A549 (cell line): ENCODE measurements around the gene TVP23A. TPM values are rescaled to one million over a fixed set of nuclear protein-coding genes. Genes with fewer than 3 reads are reported as not detected.

Source experiments
- ATAC-seq, 2 experiments: fragments of 200-7000 bp in 1 of 2; fragments of >200 bp in 1 of 2; cut with Nextera tagmentation in 1 of 2; cut with Tn5 transposase in 1 of 2; 3 replicates each; pipeline versions ENCODE4 v1.8.0 to v1.9.1; 2018 to 2020; ENCODE audit warnings: mild to moderate bottlenecking in 1 of 2, moderate library complexity in 1 of 2
- CTCF ChIA-PET: fragments of 300-600 bp; sonication (Branson Sonifier 250); formaldehyde crosslinking; extraction: SDS; loops from one replicate; lab custom pipeline; 2021; ENCODE audit warnings: antibody characterized with exemption, inconsistent platforms; lab: Yijun Ruan, JAX
- POLR2A ChIA-PET: fragments of 350-600 bp; formaldehyde crosslinking; extraction: SDS; loops from one replicate; lab custom pipeline; 2021; ENCODE audit warnings: antibody characterized with exemption, inconsistent platforms; lab: Yijun Ruan, JAX
- DNase-seq, 2 experiments: peaks; one replicate each; pipeline versions ENCODE4 v3.0.0 to v3.0.0-alpha.2; 2011 to 2016; ENCODE audit warnings: low read depth in 1 of 2, low spot score in 1 of 2
- FAIRE-seq: peaks from 2 replicates; lab custom pipeline; 2011; peaks lifted over from hg19 to GRCh38; lab: Jason Lieb, UNC
- H3K27ac ChIP-seq, 2 experiments: fragments of >200 bp; sonication (Bioruptor Twin); formaldehyde crosslinking; 3 replicates each; pipeline ENCODE4 v1.5.1; 2016 to 2017
- H3K4me1 ChIP-seq: fragments of >200 bp; sonication (Bioruptor Twin); formaldehyde crosslinking; 3 replicates; pipeline ENCODE4 v1.6.1; 2016
- H3K4me2 ChIP-seq: fragments of >200 bp; sonication (Bioruptor Twin); formaldehyde crosslinking; 3 replicates; pipeline ENCODE4 v1.6.1; 2016
- H3K4me3 ChIP-seq: fragments of >200 bp; sonication (Bioruptor Twin); formaldehyde crosslinking; 3 replicates; pipeline ENCODE4 v1.5.1; 2016
- H3K9me3 ChIP-seq: fragments of >200 bp; sonication (Bioruptor Twin); formaldehyde crosslinking; 3 replicates; pipeline ENCODE4 v1.6.1; 2016
- CBX8 ChIP-seq: fragments of 200-600 bp; sonication (generic); IDR thresholded peaks from 2 replicates; pipeline ENCODE4 v1.6.1; 2016
- CEBPB ChIP-seq, 2 experiments: fragments of >200 bp in 1 of 2; sonication (Bioruptor Twin) in 1 of 2; formaldehyde crosslinking in 1 of 2; IDR thresholded peaks; 2 replicates each; pipeline ENCODE4 v1.6.1; 2012 to 2016
- ESRRA ChIP-seq: fragments of 150-350 bp; IDR thresholded peaks from 2 replicates; pipeline ENCODE4 v1.6.1; 2014; ENCODE audit warnings: mild to moderate bottlenecking, low read length, borderline replicate concordance
- FOSB ChIP-seq: fragments of 250-450 bp; sonication (Bioruptor Pico); IDR thresholded peaks from 2 replicates; pipeline ENCODE4 v1.5.0; 2020; ENCODE audit warnings: mild to moderate bottlenecking, moderate library complexity
- HOXB13 ChIP-seq: fragments of 250-450 bp; sonication (Bioruptor Pico); IDR thresholded peaks from 2 replicates; pipeline ENCODE4 v1.5.0; 2020; ENCODE audit warnings: low read depth, mild to moderate bottlenecking, moderate library complexity
- JUN ChIP-seq, 2 experiments: fragments of >200 bp; sonication (Bioruptor Twin); formaldehyde crosslinking; IDR thresholded peaks; 2 replicates in 1 of 2; 3 replicates in 1 of 2; pipeline ENCODE4 v1.6.1; 2016 to 2017
- MAZ ChIP-seq: fragments of 150-350 bp; IDR thresholded peaks from 2 replicates; pipeline ENCODE4 v1.6.1; 2014; ENCODE audit warnings: antibody characterized with exemption, low read depth, low read length, borderline replicate concordance
- NFE2L2 ChIP-seq: fragments of 150-350 bp; conservative IDR thresholded peaks from 2 replicates; pipeline ENCODE4 v1.6.1; 2014; ENCODE audit warnings: low read length
- NR3C1 ChIP-seq: fragments of >200 bp; sonication (Bioruptor Twin); formaldehyde crosslinking; IDR thresholded peaks from 3 replicates; pipeline ENCODE4 v1.6.1; 2017
- PHF8 ChIP-seq: fragments of 200-600 bp; sonication (generic); IDR thresholded peaks from 2 replicates; pipeline ENCODE4 v1.6.1; 2016; ENCODE audit warnings: low read depth, mild to moderate bottlenecking, antibody characterized with exemption, moderate library complexity, borderline replicate concordance
- RAD21 ChIP-seq, 2 experiments: fragments of >200 bp in 1 of 2; sonication (Bioruptor Twin) in 1 of 2; formaldehyde crosslinking in 1 of 2; IDR thresholded peaks in 1 of 2; conservative IDR thresholded peaks in 1 of 2; 2 replicates in 1 of 2; 3 replicates in 1 of 2; pipeline ENCODE4 v1.6.1; 2012 to 2018; ENCODE audit warnings: inconsistent platforms in 1 of 2
- SMC3 ChIP-seq: fragments of >200 bp; sonication (Bioruptor Twin); formaldehyde crosslinking; IDR thresholded peaks from 3 replicates; pipeline ENCODE4 v1.6.1; 2018; ENCODE audit warnings: inconsistent platforms
- SREBF2 ChIP-seq: fragments of 450-650 bp; IDR thresholded peaks from 2 replicates; pipeline ENCODE4 v1.6.1; 2014; ENCODE audit warnings: mild to moderate bottlenecking, moderate library complexity
- TFCP2L1 ChIP-seq: fragments of 250-450 bp; sonication (Bioruptor Pico); IDR thresholded peaks from 2 replicates; pipeline ENCODE4 v1.5.0; 2021; ENCODE audit warnings: mild to moderate bottlenecking
- TP53 ChIP-seq: fragments of 250-450 bp; sonication (Bioruptor Pico); IDR thresholded peaks from 2 replicates; pipeline ENCODE4 v1.5.0; 2021; ENCODE audit warnings: mild to moderate bottlenecking, moderate library complexity
- ZC3H11A ChIP-seq: fragments of 450-650 bp; IDR thresholded peaks from 2 replicates; pipeline ENCODE4 v1.6.1; 2014; ENCODE audit warnings: antibody characterized with exemption, mild to moderate bottlenecking
- ZFP36 ChIP-seq: fragments of 450-650 bp; IDR thresholded peaks from 2 replicates; pipeline ENCODE4 v1.6.1; 2014; ENCODE audit warnings: borderline replicate concordance; ENCODE audit not compliant: partially characterized antibody
- WGBS: methylation state at CpG from one replicate; pipeline ENCODE4 v1.1.6; 2017; ENCODE audit errors: missing lambda C conversion rate; 5-methylcytosine and 5-hydroxymethylcytosine counted together
- polyA plus RNA-seq, 4 experiments: library from polyadenylated mRNA; depleted of rRNA in 3 of 4; stranded (reverse); fragments of >200 nt; fragmentation: RNase III in 1 of 4; extraction: RNeasy Plus Mini Kit Qiagen cat#74134 plus additional on column Dnase treatment in 1 of 4; gene quantifications; 2 replicates in 3 of 4; 3 replicates in 1 of 4; pipeline ENCODE4 v1.2.3, GENCODE V29; 2011 to 2017
- TF ChIP-seq, protein P1 (sequence below): fragments of >200 bp; sonication (Bioruptor Twin); formaldehyde crosslinking; IDR thresholded peaks from 3 replicates; pipeline ENCODE4 v1.6.1; 2016
- TF ChIP-seq, protein P2 (sequence below): fragments of 450-650 bp; IDR thresholded peaks from 2 replicates; pipeline ENCODE4 v1.6.1; 2014; ENCODE audit warnings: antibody characterized with exemption
- TF ChIP-seq, protein P3 (sequence below): fragments of 250-450 bp; sonication (Bioruptor Pico); IDR thresholded peaks from 2 replicates; pipeline ENCODE4 v1.5.0; 2021; ENCODE audit warnings: mild to moderate bottlenecking, moderate library complexity, borderline replicate concordance
- TF ChIP-seq, protein P4 (sequence below): IDR thresholded peaks from 2 replicates; pipeline ENCODE4 v1.6.1; 2012
- TF ChIP-seq, protein P5 (sequence below): fragments of 250-450 bp; sonication (Bioruptor Pico); IDR thresholded peaks from 2 replicates; pipeline ENCODE4 v1.5.0; 2020; ENCODE audit warnings: low read depth, mild to moderate bottlenecking, moderate library complexity
- TF ChIP-seq, protein P6 (sequence below): fragments of 200-600 bp; sonication (generic); IDR thresholded peaks from 2 replicates; pipeline ENCODE4 v1.6.1; 2016; ENCODE audit warnings: antibody characterized with exemption, mild to moderate bottlenecking, moderate library complexity

TVP23A gene
- polyA plus RNA-seq, 2 of the 4 experiments (the other 2 are of a cell fraction), result 0.03 TPM; not detected in 1

DNA sequence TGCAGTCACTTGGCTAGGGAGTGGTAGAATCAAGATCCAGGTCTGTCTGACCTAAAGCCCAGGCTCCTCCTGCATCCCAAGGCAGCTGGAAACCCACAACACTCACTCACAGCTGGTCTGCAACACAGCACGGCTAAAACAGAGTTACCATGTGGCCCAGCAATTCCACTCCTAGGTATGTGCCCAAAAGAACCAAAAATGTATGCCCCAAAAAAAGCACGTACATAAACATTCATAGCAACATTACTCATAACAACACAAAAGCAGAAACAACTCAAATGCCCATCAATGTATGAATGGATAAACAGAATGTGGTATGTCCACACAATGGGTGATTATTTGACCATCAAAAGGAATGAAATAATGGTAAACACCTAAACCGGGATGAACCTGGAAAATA, 8.9 kb downstream of the TVP23A start:
- H3K4me3 ChIP-seq, result no peak overlapping the region
- H3K4me1 ChIP-seq, result no peaks in the 10 kb centered on the region
- H3K4me2 ChIP-seq, result no peak overlapping the region
- TF ChIP-seq RAD21 (conservative IDR thresholded peaks at IDR 0.05 in 1 of 2, IDR thresholded peaks at IDR 0.05 in 1 of 2) (no peak), SMC3 (no peak), JUN (IDR thresholded peaks at IDR 0.05) (no peak), ESRRA (no peak), CEBPB (IDR thresholded peaks at IDR 0.05) (no peak), PHF8 (no peak)
- H3K27ac ChIP-seq, result no peak overlapping the region
- FAIRE-seq, result no peak
- ATAC-seq, result no peak
- no peaks in the 10 kb centered on the region for H3K9me3 ChIP-seq
- POLR2A ChIA-PET, result no interaction called here
- CTCF ChIA-PET, result interaction anchor here (0.8 kb wide), 1 partner anchor 988 kb away, joined by 5 read pairs; the partner anchor contains the start of gene ZC3H7A
- DNase-seq, result no peak
- WGBS, result 55% methylated on average over 3 of the region's 3 CpGs

DNA sequence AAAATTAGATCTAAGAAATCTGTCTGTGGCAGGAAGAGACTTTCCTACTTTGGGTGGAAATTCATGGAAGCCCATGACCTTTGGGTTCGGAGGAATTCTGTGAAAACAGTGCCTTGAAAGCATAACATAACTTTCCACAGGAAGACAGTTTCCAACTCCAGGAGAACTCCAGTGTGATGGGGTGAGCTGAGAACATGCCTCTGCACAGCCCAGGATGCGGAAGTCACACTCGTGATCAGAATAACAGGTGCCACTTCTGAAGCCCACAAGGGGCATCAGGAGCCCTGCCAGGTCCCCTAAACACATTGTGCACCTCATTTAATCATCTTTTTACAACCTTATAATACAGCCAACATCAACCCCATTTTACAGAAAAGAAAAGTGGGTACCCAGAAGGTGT, 9.7 kb downstream of the TVP23A start:
- H3K4me3 ChIP-seq, result no peak overlapping the region
- 77% methylated on average over 3 of the region's 3 CpGs for WGBS
- H3K27ac ChIP-seq, result no peak overlapping the region
- H3K4me2 ChIP-seq, result no peak overlapping the region
- DNase-seq, result no peak
- H3K4me1 ChIP-seq, result no peaks in the 10 kb centered on the region
- TF ChIP-seq ZFP36, result no peak
- no peak for TF ChIP-seq JUN (IDR thresholded peaks at IDR 0.05)
- TF ChIP-seq ZC3H11A, result no peak
- TF ChIP-seq CEBPB (IDR thresholded peaks at IDR 0.05), result no peak
- H3K9me3 ChIP-seq, result no peaks in the 10 kb centered on the region
- CTCF ChIA-PET, result no interaction called here
- ATAC-seq, result no peak
- POLR2A ChIA-PET, result no interaction called here
- no peak for FAIRE-seq

DNA sequence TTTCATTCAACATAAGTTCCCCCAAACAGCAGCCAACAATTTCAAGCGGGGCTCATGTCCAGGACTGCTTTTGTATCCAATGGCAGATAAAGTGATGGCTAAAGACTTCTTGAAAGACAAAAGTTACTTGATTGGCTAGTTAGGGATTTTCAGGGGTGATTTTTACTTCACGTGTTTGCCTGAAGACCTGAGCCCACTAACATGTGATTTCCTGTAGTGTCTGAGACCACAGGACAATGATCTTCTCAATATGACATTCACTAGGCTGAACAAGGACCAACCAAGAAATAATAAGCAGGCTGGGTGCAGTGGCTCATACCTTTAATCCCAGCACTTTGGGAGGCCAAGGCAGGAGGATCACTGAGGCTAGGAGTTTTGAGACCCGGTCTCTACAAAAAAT, 10.4 kb downstream of the TVP23A start:
- Histone ChIP-seq H3K4me1 (no peaks in the 10 kb centered on the region), H3K4me3 (no peak overlapping the region), H3K4me2 (no peak overlapping the region), H3K9me3 (no peaks in the 10 kb centered on the region), H3K27ac (no peak overlapping the region)
- 40% methylated on average over 3 of the region's 3 CpGs for WGBS
- DNase-seq (no peak), ATAC-seq (no peak), FAIRE-seq (no peak)
- POLR2A ChIA-PET, result no interaction called here
- no peak for TF ChIP-seq ESRRA
- TF ChIP-seq, protein P1, sequence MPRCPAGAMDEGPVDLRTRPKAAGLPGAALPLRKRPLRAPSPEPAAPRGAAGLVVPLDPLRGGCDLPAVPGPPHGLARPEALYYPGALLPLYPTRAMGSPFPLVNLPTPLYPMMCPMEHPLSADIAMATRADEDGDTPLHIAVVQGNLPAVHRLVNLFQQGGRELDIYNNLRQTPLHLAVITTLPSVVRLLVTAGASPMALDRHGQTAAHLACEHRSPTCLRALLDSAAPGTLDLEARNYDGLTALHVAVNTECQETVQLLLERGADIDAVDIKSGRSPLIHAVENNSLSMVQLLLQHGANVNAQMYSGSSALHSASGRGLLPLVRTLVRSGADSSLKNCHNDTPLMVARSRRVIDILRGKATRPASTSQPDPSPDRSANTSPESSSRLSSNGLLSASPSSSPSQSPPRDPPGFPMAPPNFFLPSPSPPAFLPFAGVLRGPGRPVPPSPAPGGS, result no peak
- TF ChIP-seq, protein P2, sequence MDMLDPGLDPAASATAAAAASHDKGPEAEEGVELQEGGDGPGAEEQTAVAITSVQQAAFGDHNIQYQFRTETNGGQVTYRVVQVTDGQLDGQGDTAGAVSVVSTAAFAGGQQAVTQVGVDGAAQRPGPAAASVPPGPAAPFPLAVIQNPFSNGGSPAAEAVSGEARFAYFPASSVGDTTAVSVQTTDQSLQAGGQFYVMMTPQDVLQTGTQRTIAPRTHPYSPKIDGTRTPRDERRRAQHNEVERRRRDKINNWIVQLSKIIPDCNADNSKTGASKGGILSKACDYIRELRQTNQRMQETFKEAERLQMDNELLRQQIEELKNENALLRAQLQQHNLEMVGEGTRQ, result no peak
- no peak for TF ChIP-seq FOSB (CRISPR knock-in tag)
- TF ChIP-seq, protein P3, sequence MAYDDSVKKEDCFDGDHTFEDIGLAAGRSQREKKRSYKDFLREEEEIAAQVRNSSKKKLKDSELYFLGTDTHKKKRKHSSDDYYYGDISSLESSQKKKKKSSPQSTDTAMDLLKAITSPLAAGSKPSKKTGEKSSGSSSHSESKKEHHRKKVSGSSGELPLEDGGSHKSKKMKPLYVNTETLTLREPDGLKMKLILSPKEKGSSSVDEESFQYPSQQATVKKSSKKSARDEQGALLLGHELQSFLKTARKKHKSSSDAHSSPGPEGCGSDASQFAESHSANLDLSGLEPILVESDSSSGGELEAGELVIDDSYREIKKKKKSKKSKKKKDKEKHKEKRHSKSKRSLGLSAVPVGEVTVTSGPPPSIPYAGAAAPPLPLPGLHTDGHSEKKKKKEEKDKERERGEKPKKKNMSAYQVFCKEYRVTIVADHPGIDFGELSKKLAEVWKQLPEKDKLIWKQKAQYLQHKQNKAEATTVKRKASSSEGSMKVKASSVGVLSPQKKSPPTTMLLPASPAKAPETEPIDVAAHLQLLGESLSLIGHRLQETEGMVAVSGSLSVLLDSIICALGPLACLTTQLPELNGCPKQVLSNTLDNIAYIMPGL, result no peak
- TF ChIP-seq, protein P4, sequence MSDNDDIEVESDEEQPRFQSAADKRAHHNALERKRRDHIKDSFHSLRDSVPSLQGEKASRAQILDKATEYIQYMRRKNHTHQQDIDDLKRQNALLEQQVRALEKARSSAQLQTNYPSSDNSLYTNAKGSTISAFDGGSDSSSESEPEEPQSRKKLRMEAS, result no peak
- TF ChIP-seq SREBF2, result no peak
- TF ChIP-seq TFCP2L1 (CRISPR knock-in tag), result no peak
- CTCF ChIA-PET, result no interaction called here

DNA sequence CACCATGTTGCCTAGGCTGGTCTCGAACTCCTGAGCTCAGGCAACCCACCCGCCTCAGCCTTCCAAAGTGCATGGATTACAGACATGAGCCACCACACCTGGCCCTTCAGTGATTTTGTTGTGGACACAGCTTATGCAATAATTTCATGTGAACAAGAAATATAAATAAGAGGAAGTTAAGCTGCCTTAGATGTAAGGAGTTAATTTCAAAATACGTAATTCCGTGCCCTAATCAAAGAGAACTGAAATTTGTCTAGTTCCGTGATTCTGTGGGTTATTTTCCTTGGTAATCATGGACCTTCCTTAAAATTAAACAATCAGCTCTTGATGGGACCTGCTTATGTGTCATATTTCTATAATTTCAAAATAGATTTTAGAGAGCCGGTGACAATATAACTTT, 11.9 kb downstream of the TVP23A start:
- H3K27ac ChIP-seq, result no peak overlapping the region
- H3K9me3 ChIP-seq, result no peaks in the 10 kb centered on the region
- FAIRE-seq, result no peak
- ChIA-PET CTCF (interaction anchor here (0.6 kb wide), 1 partner anchor 50 kb away, joined by 3 read pairs; no protein-coding TSS in a partner anchor), POLR2A (no interaction called here)
- no peaks in the 10 kb centered on the region for H3K4me1 ChIP-seq
- H3K4me2 ChIP-seq, result no peak overlapping the region
- 29% methylated on average over 6 of the region's 6 CpGs for WGBS
- H3K4me3 ChIP-seq, result no peak overlapping the region
- no peak for DNase-seq
- no peak for ATAC-seq
- TF ChIP-seq NR3C1 (no peak), CBX8 (no peak), MAZ (no peak), CEBPB (IDR thresholded peaks at IDR 0.05) (no peak), NFE2L2 (no peak), TP53 (CRISPR knock-in tag) (no peak), SMC3 (no peak), ZC3H11A (no peak), HOXB13 (CRISPR knock-in tag) (no peak)
- TF ChIP-seq, protein P5, sequence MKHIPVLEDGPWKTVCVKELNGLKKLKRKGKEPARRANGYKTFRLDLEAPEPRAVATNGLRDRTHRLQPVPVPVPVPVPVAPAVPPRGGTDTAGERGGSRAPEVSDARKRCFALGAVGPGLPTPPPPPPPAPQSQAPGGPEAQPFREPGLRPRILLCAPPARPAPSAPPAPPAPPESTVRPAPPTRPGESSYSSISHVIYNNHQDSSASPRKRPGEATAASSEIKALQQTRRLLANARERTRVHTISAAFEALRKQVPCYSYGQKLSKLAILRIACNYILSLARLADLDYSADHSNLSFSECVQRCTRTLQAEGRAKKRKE (CRISPR knock-in tag), result no peak
- TF ChIP-seq, protein P6, sequence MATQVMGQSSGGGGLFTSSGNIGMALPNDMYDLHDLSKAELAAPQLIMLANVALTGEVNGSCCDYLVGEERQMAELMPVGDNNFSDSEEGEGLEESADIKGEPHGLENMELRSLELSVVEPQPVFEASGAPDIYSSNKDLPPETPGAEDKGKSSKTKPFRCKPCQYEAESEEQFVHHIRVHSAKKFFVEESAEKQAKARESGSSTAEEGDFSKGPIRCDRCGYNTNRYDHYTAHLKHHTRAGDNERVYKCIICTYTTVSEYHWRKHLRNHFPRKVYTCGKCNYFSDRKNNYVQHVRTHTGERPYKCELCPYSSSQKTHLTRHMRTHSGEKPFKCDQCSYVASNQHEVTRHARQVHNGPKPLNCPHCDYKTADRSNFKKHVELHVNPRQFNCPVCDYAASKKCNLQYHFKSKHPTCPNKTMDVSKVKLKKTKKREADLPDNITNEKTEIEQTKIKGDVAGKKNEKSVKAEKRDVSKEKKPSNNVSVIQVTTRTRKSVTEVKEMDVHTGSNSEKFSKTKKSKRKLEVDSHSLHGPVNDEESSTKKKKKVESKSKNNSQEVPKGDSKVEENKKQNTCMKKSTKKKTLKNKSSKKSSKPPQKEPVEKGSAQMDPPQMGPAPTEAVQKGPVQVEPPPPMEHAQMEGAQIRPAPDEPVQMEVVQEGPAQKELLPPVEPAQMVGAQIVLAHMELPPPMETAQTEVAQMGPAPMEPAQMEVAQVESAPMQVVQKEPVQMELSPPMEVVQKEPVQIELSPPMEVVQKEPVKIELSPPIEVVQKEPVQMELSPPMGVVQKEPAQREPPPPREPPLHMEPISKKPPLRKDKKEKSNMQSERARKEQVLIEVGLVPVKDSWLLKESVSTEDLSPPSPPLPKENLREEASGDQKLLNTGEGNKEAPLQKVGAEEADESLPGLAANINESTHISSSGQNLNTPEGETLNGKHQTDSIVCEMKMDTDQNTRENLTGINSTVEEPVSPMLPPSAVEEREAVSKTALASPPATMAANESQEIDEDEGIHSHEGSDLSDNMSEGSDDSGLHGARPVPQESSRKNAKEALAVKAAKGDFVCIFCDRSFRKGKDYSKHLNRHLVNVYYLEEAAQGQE, result no peak
